Ammon's horn (tissue), 1 donor: ENCODE results near the gene COL4A1.

Experiments used
- DNase-seq: peaks from one replicate; pipeline ENCODE4 v3.0.0-alpha.2; 2016; ENCODE audit warnings: low spot score

The COL4A1 gene

DNA sequence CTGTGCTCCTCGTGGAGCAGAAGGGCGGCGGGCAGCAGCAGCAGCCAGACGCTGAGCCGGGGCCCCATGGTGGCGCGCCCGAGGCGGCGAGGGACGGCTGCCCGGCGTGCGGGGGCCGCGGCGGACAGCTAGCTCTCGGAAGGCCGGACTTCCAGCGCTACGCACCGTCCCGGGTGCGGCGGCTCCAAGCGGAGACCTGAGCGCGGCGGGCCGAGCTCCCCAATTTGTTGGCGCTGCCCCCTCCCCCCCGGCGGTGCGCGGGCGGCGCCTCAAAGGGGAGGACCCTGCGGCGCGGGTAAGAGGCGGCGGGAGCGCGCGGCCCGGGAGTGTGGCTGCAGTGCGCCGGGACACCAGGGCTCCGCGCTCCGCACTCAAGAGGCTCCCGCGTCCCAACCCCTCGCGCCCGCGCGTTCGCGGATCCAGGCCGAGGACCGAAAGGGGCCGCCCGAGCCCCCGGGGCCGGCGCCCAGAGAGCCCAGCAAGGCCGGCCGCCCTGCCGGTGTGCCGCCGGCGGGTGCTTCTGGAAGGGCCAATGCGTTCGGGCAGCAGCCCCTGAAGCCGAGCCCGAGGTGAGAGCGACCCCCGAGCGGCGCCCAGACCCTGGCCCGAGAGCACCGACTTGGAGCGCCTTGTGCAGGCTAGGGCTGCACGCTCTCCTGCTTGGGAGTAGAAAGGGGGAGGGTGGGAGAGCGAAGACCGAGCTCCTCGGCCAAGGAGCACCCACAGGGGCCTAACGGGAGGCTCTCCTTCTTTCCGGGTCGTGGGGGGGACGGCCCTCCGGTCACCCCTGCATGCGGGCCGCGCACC lies at the start of gene COL4A1, which contains the start of gene COL4A2:
TSS of gene COL4A1 (minus strand) at position 198 of the 807 bp plus-strand sequence. CDS start at position 68, 130 bp downstream.
TSS of gene COL4A2 (plus strand) at position 325 of the 807 bp plus-strand sequence. CDS start 620 bp downstream, outside the sequence.
- DNase-seq: no peak

DNA sequence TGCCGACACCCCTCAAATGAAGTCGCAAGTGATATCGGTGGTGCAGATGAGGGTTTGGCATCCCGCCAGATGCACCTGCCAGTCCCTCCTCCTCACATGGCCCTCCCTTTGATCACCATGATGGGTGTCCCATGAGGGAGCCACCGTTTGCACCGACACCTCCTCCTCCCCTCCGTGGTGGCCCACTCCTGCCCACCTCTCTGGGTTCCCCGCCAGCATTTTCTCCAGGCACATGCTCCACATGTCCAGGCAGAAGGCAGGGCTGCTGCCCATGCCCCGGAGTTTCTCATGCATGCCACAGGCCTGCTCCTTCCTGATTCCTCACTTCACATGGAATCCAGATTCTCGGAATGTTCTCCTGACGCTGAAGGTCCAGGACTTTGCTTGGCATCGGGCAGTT lies 49.4 kb upstream of the COL4A1 start:
- no peak for DNase-seq

GRCh38 chr13:110354715-110355473 lies 47.9 kb upstream of the COL4A1 start:
- DNase-seq: no peak

- DNase-seq: no peak
Observed at GRCh38 chr13:110354123-110354627, 47.2 kb upstream of the COL4A1 start.

- DNase-seq: no peak
Observed at GRCh38 chr13:110353339-110353977, 46.5 kb upstream of the COL4A1 start.

GRCh38 chr13:110352735-110353134 lies 45.8 kb upstream of the COL4A1 start:
- no peak for DNase-seq

DNA sequence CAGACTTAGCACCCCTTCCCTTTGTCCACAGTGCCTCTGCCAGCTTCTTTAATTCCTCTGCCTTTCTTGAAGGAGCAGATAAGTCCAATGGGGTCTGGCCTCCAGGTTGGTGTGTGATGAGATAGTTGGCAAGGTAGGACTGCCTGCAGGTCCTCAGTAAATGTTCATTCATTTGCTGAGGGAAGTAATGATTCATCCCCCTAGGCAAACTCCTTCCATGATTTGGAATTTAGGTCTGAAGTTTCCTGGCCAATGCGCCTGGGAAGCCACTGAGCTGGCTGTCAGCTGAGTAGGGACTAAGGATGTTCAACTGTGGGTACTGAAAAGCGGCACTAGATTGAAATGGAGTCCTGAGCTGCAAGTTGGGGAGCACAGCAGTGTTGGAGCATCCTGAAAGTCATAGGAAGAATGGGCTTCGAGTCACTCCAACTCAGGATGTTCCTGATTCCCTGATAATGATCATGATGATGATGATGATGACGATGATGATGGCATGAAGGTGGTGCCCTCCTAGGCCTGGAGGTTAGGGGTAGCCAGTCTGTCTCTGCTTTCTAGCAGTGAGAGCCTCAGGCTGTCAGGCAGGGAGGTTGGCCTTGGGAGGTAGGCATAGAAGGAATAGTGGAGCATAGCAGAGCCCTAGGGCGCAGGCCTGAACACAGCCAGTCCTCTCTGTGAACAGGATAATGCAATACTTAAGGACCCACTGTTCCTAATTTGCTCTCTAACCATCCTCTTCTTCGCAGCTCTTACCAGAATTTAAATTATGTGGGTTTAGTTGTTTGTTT lies 44.9 kb upstream of the COL4A1 start:
- DNase-seq: no peak

DNA sequence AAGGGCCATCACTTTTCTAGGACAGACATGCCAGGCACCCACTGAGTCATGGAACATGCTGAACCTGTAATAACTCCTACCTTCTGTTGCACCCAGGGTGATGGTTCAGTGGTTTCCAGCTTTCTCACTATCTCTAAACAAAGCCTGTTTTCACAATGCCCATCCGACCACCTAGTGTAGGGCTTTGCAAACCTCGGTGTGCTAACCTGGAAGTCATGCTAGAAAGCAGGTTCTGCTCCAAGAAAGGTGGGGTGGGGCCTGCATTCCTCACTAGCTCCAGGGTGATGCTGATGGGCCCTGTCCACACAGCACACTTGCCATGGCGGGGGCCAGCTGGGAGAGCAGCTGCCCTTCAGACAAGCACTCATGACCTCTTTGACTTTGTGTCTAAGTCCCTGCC lies 43.6 kb upstream of the COL4A1 start:
- DNase-seq: no peak

GRCh38 chr13:110350049-110350448 lies 43.1 kb upstream of the COL4A1 start:
- DNase-seq: no peak

DNA sequence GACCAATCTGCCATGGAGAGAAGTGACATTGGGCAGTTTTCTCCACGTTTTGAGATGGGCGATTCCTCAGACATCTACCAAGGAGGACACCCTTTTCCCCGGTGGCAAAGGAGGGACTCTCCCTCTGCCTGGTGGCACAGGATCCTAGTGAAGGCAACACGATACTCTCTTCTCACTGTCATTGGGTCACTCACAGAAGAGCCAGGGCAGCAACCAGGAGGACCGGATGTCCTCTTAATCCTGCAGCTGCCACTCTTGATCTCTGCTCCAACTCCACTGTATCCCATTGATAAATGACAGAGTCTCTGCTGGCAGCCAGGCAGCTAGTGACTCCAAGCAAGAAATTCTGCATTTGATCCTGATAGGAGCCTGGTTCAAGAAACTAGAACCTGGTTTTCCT lies 42.3 kb upstream of the COL4A1 start:
- DNase-seq: no peak

DNA sequence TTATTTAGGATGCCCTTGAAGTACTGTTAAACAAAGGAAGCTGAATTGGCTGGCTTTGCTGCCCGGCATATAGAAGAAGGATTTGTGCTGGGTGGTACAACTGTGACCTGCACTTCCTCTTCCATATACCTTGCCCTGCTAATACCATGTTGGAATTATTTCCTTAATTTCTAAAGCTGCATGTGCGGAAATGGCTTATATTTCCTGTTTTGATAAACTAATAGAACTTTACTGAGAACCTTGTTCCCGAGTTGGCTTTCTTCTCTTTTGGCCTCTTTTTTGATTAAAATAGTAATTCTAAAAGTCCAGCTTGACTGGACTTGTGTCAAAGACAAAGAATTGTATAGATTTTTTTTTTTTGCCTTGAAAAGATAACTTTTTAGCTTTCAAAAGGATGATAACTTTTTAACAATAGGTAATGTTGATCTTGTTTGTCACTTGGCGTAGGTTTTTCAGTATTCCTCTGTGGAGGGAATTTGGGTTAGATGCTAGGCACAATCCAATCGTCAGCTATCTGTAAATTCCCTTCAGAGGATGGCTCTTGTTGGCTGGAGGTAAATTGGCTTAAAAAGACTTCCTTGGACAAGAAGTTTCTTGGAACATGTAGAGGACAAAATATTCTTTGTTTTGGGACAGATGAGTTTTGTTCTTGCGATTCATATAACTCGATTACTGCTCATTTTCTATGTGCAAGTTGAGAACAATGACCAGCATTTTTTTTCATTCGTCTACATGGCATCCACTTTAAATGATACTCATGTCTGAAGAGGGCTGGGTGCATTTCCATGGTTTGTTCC lies 41.5 kb upstream of the COL4A1 start:
- no peak for DNase-seq

DNA sequence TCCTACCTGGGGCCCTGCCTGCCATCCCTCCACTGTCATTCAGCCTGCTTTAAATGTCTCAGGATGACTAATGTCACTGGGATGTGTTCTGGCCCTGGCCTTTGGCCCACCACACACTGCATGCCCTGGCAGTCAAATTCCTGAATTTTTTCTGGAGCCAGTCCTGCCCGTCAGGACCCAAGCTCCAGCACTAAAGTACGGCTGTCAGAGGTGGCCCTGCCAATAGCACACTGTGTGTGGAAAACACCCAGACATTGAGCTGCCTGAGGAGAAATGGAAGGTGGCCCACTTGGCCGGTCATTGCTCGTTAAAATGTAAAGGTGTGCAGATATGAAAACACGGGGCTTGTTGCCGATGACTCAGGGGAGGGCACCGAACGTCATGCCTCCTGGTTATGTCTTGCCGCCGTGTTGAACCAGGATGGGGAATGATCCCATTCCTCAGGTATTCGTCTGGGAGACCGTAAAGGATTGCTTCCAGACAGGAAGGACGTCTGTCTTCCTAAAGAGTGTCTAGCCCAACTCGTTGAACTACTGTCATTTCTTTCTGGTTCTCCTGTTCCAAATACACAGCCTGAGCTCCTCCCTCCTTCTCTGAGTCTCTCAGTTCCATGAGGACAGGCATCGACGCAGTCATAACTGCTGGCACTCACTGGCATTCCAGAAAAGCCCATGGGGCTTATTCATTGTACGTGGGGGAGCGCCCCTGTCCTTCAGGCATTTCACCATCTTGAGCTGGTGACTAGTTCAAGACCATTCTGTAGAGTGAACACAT lies 40.8 kb upstream of the COL4A1 start:
- no peak for DNase-seq

DNA sequence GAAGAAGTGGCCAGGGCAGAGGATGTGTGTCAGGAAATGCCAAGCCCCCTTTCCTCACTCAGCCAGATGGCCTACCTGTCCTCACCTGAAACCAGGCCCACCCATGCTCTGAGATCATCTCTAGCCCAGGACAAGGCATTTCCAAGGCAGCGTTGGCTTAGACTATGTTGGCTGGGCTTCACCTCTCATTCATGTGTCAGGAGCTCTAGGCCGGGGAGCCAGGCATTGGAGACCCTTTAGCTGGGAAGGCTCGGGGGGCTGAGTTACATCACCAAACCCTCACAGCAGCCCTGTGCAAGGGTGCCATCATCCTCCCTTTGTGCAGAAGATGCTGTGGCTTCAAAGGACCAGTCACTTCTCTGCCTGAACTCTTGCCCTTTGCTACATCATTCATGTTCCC lies 40.1 kb upstream of the COL4A1 start:
- no peak for DNase-seq

DNA sequence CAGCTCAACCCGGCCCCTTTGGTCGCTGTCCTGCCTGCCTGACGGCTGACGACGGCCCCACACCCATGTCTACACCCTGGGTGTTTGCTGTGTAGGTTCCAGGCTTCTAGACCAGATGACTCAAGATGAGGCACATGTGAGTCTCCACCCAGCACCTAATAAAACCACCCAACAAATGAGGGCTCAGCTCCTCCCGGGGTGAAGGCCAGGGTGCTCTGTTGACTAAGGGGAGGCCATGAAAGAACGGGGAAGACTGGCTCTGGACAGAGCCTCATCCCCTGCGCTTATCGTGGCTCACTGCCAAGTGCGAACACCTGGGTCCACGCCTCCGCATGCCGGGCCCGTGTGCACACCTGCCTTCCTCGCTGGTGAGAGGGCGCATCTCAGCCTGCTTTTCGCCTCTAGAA lies 39.7 kb upstream of the COL4A1 start:
- no peak for DNase-seq

GRCh38 chr13:110345701-110346100 lies 38.7 kb upstream of the COL4A1 start:
- no peak for DNase-seq

DNA sequence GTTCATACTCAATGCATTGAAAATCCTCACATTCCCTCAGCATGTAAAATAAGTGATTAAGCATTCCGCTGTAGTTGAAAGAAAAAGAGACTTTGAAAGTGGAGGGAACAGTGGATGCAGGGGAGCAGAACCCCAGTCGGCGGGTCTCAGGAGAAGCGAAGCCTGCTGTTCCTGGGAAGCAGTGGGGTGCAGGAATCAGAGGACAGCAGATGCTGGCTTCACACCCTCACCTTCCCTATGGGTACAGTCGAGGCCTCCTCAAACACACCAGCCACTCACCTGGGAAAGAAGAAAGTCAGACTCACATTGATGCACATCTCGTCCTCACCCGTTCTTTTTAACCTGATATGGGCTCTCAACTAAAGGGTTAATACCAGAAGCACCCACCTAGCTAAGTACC lies 38.3 kb upstream of the COL4A1 start:
- no peak for DNase-seq

GRCh38 chr13:110344320-110344719 lies 37.4 kb upstream of the COL4A1 start:
- DNase-seq: no peak

GRCh38 chr13:110343241-110343865 lies 36.4 kb upstream of the COL4A1 start:
- no peak for DNase-seq

DNA sequence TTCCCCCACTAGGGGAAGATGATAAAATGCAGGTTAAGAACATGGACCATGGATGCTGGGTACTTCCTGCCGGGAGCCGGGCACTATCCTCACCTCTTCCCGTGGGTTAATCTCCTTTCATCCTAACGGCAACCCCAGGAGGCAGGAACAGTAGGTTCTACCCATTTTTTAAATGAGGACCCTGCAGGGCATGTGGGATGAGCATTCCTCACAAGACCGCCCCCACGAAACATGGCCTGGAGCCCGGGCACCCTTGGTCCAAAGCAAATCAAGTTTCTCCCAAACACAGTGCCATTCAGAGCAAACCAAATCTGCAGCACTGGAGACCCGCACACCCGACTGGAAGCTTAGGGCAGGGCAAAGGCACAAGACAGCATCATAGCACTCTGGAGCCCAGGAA lies 35.5 kb upstream of the COL4A1 start:
- no peak for DNase-seq
